GM18870 (cell line): Measurements from ENCODE around the gene LRP10.

ENCODE experiments used
- ATAC-seq: cut with Tn5 transposase; IDR thresholded peaks from one replicate; pipeline ENCODE4 v1.9.1; 2021; ENCODE audit warnings: moderate library complexity; ENCODE audit not compliant: unreplicated experiment

The LRP10 gene, protein sequence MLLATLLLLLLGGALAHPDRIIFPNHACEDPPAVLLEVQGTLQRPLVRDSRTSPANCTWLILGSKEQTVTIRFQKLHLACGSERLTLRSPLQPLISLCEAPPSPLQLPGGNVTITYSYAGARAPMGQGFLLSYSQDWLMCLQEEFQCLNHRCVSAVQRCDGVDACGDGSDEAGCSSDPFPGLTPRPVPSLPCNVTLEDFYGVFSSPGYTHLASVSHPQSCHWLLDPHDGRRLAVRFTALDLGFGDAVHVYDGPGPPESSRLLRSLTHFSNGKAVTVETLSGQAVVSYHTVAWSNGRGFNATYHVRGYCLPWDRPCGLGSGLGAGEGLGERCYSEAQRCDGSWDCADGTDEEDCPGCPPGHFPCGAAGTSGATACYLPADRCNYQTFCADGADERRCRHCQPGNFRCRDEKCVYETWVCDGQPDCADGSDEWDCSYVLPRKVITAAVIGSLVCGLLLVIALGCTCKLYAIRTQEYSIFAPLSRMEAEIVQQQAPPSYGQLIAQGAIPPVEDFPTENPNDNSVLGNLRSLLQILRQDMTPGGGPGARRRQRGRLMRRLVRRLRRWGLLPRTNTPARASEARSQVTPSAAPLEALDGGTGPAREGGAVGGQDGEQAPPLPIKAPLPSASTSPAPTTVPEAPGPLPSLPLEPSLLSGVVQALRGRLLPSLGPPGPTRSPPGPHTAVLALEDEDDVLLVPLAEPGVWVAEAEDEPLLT

DNA sequence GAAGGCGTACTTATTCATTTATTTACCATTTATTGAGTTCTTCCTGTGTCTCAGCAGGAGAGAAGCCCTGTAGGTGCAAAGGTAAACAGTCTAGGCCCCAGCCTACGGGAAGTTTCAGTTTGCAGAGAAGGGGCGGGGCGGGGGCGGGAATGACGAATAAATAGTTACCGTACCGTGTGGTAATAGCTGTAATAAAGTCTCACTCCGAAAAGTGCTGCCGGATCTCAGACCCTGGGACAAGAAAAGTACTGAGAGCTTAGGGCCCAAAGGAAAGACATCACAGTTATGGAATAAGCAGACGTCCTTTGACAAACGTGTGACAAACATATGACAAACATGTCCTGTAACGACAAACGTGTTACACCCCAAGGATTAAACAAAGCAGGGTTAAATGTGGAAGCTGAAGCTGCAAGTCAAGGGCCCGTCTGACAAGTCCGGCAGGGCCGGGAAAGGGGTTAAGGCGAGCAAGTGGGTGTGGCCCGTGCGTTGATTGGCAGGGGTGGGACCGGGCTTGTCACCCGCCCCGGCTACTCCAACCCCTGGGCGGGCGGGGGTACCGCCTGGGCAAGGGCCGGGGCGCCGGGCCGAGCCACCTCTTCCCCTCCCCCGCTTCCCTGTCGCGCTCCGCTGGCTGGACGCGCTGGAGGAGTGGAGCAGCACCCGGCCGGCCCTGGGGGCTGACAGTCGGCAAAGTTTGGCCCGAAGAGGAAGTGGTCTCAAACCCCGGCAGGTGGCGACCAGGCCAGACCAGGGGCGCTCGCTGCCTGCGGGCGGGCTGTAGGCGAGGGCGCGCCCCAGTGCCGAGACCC lies at the start of gene LRP10:
Gene LRP10, plus strand, starts transcription at position 517 of the 809 bp plus-strand sequence. CDS start 564 bp downstream, outside the sequence.
- ATAC-seq: peak; percentile 68

DNA sequence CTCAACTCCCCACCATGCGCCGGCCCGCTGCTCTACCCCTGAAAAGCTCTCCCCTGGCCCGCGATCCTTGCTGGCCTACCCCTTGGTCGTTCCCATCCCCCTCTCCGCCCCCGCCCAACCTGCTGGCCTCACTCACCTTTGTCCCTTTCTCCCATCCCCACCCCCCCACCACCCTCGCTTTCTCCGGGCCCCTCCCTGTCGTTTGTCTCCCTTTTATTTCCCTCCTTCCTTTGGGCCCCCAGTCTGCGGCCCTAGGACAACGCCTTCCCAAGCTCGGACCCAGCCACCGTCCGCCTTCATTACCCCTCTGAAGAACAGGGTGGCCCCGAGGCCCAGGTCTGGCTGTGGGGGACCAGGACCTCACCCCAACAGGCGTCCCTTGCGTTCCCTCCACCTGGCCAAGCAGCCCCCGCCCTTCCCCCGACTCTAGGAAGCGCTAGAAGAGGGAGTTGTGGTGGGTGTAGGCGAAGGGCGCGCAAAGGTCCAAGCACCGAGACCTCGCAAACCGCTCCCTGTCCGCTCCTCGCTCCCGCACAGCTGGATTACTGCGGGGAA lies 49.4 kb upstream of the LRP10 start:
- ATAC-seq: no peak

DNA sequence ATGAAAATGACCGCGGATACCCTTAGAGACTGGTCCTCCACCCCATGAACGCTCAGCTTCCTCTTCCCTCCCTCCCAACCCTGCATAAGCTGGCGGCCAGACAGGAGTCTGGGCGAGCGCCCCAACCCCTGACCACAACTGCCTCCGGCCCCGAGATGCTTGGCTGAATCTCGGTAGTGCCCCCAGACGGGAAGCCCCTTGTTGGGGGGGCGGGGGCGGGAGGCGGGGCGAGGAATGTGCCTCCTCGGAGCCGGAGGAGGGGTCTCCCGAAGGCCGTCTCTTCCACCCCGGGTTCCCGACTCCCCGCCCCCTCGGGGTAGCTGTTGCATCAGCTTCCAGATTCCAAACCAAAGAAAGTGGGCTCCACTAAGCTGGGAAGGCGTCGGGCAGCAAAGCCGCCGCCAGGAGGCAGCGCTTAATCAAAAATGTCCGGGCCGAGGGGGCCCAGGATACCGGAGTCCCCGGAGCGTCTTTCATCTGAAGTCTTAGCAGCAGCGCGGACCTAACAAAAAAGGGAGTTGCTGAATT lies 48.9 kb upstream of the LRP10 start:
- no peak for ATAC-seq

DNA sequence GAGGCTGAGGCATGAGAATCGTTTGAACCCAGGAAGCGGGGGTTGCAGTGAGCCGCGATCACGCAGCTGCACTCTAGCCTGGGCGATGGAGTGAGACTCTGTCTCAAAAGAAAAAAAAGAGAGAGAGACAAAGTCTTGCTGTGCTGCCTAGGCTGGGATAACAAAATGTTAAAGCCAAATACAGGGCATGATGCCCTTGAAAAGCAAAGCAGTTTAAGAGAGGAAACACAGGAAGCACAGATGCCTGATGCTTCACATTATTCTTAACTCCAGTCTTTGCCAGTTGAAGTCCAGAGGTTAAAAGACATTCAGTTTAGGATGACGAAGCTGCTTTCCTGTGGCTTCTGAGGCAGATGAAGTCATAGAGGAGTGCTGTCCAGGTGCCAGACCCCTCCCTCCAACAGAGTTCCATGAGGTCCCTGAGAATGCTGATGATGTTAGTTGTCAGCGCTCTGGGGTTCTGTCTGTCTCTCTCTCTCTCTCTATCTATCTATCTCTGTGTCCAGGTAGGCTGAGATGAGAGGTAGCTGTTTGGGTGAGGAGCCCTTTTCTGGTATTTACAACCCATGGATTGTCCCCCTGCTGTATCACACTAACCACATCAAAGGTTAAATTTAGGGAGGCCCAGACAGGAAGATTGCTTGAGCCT lies 46.7 kb upstream of the LRP10 start:
- no peak for ATAC-seq

DNA sequence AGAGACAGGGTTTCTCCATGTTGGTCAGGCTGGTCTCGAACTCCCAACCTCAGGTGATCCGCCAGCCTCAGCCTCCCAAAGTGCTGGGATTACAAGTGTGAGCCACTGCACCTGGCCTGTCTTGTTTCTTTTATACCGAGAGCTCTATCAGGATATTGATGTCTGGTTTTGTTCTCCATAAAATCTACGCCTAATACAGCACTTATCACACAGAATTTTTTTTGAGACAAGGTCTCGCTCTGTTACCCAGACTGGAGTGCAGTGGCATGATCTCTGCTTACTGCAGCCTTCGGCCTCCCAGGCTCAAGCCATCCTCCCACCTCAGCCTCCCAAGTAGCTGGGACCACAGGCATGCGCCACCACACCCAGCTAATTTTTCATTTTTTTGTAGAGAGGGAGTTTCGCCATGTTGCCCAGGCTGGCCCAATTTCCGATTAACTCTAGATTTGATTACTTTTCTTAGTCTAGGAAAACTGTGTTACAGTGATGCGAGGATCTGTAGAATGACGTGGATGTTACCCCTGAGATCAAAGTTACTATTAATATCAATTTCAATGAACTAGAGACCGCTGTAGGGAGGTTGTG lies 42.4 kb upstream of the LRP10 start:
- peak; percentile 4 for ATAC-seq

DNA sequence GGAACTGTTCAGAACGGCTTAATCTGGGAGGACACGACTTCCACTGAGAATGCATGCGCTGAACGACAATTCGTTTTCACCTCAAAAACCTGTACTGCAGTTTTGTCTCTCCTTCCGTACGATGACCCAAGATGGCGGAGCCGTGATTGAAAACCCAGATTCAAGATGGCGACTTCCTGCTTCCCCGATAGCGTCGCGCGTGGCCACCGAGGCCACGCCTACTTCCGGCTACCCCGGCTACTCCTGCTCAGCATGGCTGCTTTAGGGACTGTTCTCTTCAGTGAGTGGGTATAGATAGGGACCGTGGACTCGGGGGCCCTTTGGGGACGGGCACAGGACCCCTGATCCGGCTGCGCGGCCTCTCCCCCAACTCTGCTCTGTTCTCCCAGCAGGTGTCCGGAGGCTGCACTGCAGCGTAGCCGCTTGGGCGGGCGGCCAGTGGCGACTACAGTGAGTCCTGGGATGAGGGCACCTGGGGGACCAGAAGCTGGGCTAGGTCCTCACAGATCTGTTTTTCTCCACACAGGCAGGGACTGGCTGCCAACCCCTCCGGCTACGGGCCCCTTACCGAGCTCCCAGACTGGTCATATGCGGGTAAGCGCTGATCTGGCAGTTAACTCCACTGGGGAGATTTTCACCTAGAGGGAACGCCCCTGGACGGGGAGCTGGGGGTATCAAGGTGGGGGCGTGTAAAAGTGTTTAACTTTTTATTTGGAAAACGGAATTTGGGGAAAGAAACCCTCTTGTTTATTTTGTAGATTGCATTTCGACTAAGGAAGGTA lies 41.7 kb upstream of the LRP10 start, which contains the start of gene MRPL52:
Gene MRPL52, plus strand, starts transcription at position 227 of the 782 bp plus-strand sequence. Its CDS starts 26 bp downstream, at position 253.
- ATAC-seq: peak; percentile 72

DNA sequence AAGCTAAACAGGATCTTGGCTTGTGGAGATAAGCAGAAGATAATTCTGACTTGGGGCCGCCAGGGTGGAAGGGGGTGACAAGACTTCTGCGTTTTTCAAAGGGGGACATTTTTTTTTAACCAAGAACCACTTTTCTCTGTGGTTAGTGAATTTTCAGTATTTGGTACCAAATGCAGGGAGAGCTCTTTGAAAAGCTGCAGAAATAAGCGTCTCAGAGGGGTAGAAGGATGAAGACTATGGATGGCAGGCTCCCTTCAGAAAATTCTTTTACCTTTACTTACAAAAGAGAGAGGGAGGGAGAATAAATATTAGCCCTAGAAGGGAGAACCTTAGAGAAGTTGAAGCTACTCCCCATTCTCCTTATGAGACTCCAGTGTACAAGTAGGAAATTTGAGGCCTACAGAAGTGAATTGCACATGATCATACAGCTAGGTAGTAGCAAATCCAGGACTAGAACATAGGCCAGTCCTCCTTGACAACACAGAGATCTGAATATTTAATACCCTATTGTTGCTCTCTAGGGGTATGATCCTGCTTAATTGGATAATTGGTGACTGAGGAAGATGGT lies 41.0 kb upstream of the LRP10 start:
- no peak for ATAC-seq

DNA sequence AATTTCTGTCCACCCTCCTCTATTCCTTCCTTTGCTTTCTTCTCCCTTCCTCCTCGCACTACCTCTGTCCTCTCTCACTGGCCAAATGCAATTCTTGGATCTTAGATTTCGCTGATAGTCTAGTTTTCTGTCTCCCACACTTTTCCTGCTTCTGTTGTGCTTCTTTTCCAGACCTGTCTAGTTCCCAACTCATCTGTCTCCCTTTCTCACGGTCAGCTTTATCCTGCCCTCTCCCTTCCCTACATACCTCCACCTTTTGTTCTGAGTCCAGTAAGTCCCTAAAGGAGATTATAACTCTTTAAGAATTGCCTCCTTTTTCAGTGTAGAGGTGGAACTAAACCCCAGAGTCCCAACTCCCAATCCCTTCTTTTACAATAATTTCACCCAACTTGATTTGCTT lies 36.0 kb upstream of the LRP10 start:
- ATAC-seq: no peak

DNA sequence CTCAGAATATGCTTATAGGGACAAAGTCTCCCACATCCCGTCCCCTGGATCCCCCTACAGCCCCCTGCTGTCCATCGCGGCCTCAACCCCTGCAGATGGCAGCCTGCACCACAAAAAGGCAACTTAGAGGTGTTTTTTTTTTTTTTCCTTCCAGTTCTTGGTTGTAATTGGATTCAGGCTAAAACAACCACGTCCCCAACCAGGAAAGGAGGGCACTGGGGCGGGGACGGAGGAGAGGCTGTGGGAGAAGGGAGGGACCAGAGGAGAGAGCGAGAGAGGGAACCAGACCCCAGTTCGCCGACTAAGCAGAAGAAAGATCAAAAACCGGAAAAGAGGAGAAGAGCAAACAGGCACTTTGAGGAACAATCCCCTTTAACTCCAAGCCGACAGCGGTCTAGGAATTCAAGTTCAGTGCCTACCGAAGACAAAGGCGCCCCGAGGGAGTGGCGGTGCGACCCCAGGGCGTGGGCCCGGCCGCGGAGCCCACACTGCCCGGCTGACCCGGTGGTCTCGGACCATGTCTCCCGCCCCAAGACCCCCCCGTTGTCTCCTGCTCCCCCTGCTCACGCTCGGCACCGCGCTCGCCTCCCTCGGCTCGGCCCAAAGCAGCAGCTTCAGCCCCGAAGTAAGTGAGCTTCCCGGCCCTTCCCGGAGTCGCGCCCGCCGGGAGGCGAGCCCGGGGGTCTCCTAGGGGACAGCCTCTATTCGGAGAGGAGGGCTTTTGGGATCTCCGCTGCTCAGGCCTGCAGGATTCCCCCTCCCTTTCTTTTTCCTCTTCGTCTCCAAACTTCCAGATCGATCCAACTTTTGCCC lies 35.0 kb upstream of the LRP10 start, which contains the start of gene MMP14:
Gene MMP14, plus strand, starts transcription at position 285 of the 813 bp plus-strand sequence. Its CDS starts 233 bp downstream, at position 518.
- no peak for ATAC-seq

DNA sequence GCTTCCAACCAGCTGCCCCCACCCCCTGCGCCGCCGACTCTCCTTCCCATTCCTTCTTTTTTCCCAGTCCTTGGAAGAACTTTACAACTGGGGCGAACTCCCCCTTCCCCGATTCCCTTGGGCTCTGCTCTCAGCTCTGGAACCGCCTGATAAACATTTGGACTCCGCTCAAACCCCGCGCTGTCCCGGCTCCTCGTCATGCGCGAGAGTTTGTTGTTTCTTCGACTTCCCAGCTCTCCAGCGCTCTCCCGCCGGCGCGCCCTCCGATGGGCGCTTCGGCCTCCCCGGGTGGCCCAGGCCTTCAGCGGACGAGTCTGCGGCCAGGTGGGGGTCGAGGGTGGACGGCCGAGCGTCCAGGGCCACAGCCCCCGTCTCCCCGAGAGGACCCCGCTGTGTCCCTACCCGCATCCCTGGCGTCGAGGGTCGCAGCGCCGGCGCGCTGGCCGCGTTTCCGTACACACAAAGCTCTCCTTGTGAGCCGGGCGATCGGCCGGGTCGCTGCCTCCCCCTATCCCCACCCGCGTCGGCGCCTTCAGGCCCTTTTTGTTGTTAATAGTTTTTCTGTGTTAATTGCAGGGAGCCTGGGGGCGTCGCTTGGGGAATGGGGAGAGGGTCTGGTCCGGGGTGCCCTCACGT lies 34.3 kb upstream of the LRP10 start:
- ATAC-seq: no peak

DNA sequence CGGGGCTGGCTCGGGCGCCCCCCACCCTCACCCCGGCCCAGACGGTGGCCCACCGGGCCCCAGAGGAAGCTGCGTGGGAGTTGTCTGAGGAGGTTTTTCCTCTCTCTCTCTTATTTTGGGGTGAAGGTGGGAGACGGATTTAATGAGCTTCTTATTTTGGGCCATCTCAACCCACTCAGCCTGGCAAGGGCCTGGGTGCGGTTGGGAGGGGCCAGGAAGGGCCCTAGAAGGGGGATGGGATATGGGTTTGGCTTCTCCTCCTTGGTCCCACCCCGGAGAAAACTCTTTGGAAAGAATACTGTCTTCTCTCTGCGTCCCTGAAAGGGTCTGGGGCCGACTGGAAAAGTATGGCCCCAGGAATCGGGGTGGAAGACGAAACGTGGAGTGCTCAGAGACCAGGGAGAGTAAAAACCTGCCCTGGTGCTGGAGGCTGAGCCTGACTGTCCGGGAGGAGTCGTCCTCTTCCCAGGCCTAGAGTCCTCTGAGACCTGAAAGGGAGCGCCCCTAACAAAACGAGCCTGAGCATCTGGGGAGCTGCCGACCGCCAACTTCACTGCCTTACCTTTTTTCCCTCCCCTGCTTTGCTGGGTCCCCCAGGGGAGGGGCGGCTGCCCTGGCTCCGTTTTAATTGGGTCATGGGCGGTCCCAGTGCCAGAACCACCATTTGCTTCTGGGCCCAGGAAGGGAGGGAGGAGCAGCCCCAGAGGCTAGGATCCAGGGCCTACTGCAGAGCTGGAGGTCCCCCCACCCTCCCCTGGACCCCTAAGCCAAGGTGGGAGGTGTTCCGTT lies 33.6 kb upstream of the LRP10 start:
- no peak for ATAC-seq

DNA sequence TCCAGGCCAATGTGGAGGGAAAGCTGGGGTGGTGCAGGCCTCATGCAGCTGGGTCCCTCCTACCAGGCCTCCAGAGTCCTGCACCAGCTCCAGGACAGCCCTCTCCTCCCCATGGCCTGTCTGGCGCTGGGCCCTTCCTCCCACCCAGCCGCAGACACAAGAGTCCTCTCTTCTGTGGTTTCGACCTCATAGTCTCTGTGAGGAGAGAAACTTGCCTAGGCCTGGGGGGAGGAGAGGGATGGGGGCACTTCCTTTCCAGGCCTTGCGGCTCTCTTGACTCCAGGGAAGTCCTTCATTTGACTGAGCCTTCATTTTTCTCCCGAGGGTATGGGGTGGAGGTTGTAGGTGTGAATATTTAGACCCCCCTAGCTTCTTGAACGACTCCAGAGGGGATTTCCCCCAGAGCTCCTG lies 32.9 kb upstream of the LRP10 start:
- ATAC-seq: no peak

DNA sequence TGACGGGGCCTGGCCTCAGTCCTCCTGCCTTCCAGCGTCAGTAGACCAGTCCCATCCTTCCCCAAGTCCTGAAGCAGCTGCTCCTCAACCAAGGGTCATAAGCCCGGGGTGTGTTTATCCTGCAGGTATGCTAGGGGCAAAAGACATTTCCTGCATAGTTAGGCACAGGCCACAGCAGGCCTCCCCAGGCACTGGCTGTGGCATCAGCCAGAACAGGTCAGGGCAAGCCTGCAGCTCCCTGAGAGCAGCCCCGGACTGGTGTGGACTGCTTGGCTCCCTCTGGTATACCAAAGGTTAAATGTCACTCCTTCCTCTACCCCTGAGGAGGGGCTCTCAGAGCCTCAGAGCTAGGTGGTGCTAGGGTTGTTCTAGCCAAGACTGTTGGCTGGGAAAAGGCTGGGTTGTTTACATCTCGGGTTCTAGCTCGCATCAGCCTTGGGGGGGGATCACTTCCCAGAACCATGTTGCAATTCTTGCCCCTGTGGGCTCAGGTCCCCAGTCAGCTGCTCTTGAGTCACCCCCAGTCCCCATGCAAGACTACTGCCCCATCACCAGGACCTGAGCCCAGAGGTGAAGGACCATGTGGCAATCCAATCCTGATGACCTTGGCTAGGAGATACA lies 32.3 kb upstream of the LRP10 start:
- ATAC-seq: no peak

DNA sequence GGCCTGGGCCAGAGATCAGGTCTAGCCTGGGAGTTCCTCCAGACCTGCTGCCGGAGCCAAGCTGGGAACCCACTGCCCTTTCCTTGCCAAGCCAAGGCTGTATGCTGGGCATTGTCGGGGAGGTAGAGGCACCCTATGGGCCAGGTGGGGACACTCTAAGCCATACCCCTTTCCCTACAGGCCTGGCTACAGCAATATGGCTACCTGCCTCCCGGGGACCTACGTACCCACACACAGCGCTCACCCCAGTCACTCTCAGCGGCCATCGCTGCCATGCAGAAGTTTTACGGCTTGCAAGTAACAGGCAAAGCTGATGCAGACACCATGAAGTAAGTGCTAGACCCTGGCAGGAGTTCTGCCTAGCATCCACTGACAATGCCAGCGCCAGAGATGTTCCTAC lies 30.2 kb upstream of the LRP10 start:
- no peak for ATAC-seq

DNA sequence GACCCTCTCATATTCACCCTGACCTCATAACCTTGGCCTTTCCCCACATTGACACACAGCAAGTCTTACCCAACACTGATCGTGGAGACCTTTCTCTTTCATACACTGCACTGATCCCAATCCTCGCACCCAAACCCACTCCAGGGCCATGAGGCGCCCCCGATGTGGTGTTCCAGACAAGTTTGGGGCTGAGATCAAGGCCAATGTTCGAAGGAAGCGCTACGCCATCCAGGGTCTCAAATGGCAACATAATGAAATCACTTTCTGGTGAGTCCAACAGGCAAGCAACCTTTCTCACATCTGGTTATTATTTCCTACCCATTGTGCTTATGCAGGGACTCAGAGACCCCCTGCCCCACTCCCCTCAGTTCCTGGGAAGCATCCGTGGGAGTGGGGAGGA lies 29.8 kb upstream of the LRP10 start:
- ATAC-seq: no peak
